WTC11 (cell line): ENCODE results near the gene ACVR1. TPM values are rescaled to one million over a fixed set of nuclear protein-coding genes. Genes with fewer than 3 reads are reported as not detected.

ENCODE experiments used
- ATAC-seq: fragments of 200-7000 bp; cut with Tn5 transposase; 2 replicates; pipeline ENCODE4 v1.10.0; 2021; ENCODE audit warnings: mild to moderate bottlenecking, moderate library complexity
- CTCF ChIA-PET: fragments of 300-600 bp; sonication (Branson Sonifier 250); formaldehyde crosslinking; loops from one replicate; lab custom pipeline; 2021; ENCODE audit warnings: antibody characterized with exemption; lab: Charles Lee
- POLR2A ChIA-PET: fragments of 350-600 bp; sonication (Branson Sonifier 250); formaldehyde crosslinking; loops from one replicate; lab custom pipeline; 2021; ENCODE audit warnings: antibody characterized with exemption; lab: Charles Lee
- DNase-seq: peaks from one replicate; pipeline ENCODE4 v3.0.0; 2021; ENCODE audit warnings: low spot score
- H3K27ac Mint-ChIP-seq: 2 replicates; pipeline ENCODE4 v1.8.0; 2021; ENCODE audit warnings: mixed read lengths
- H3K27me3 Mint-ChIP-seq: 2 replicates; pipeline ENCODE4 v1.8.0; 2021; ENCODE audit warnings: low read depth, mild to moderate bottlenecking, moderate library complexity, mixed read lengths
- H3K36me3 Mint-ChIP-seq: 2 replicates; pipeline ENCODE4 v1.8.0; 2021; ENCODE audit warnings: mixed read lengths
- H3K4me1 Mint-ChIP-seq: 2 replicates; pipeline ENCODE4 v1.8.0; 2022; ENCODE audit warnings: mixed read lengths
- H3K4me3 Mint-ChIP-seq: 2 replicates; pipeline ENCODE4 v1.8.0; 2021; ENCODE audit warnings: mild to moderate bottlenecking, moderate library complexity, mixed read lengths
- H3K9me3 Mint-ChIP-seq: 2 replicates; pipeline ENCODE4 v1.8.0; 2021; ENCODE audit warnings: mixed read lengths
- ATF1 ChIP-seq: sonication (generic); formaldehyde crosslinking; IDR thresholded peaks from 2 replicates; pipeline ENCODE4 v1.8.1; 2023; ENCODE audit warnings: mild to moderate bottlenecking, moderate library complexity, missing genetic modification reagents
- CBFB ChIP-seq: sonication (generic); formaldehyde crosslinking; IDR thresholded peaks from 2 replicates; pipeline ENCODE4 v1.8.1; 2022; ENCODE audit warnings: mild to moderate bottlenecking, low read depth, missing genetic modification reagents
- ETV6 ChIP-seq: sonication (generic); formaldehyde crosslinking; IDR thresholded peaks from 2 replicates; pipeline ENCODE4 v1.8.1; 2022; ENCODE audit warnings: mild to moderate bottlenecking, missing genetic modification reagents
- FOXJ3 ChIP-seq: sonication (generic); formaldehyde crosslinking; IDR thresholded peaks from 2 replicates; pipeline ENCODE4 v1.9.0; 2021; ENCODE audit warnings: missing genetic modification reagents, mild to moderate bottlenecking, borderline replicate concordance
- NFE2L1 ChIP-seq: sonication (generic); formaldehyde crosslinking; IDR thresholded peaks from 2 replicates; pipeline ENCODE4 v1.8.1; 2023; ENCODE audit warnings: missing genetic modification reagents
- NFYB ChIP-seq: sonication (generic); formaldehyde crosslinking; conservative IDR thresholded peaks from 2 replicates; pipeline ENCODE4 v1.8.0; 2022; ENCODE audit warnings: low read depth, missing genetic modification reagents
- SMAD3 ChIP-seq: sonication (generic); formaldehyde crosslinking; IDR thresholded peaks from 2 replicates; pipeline ENCODE4 v1.8.0; 2022; ENCODE audit warnings: missing genetic modification reagents, mild to moderate bottlenecking, borderline replicate concordance
- TEAD1 ChIP-seq: sonication (generic); formaldehyde crosslinking; IDR thresholded peaks from 2 replicates; pipeline ENCODE4 v1.8.0; 2022; ENCODE audit warnings: mild to moderate bottlenecking, missing genetic modification reagents
- ZNF232 ChIP-seq: sonication (generic); formaldehyde crosslinking; IDR thresholded peaks from 2 replicates; pipeline ENCODE4 v1.8.0; 2022; ENCODE audit warnings: mild to moderate bottlenecking, missing genetic modification reagents
- ZNF423 ChIP-seq: fragments of 250-450 bp; sonication (Bioruptor Pico); IDR thresholded peaks from 2 replicates; pipeline ENCODE4 v2.1.2; 2022; ENCODE audit warnings: mild to moderate bottlenecking, moderate library complexity
- ZNF671 ChIP-seq: fragments of 250-450 bp; sonication (Bioruptor Pico); IDR thresholded peaks from 2 replicates; pipeline ENCODE4 v1.8.0; 2021; ENCODE audit warnings: mild to moderate bottlenecking
- total RNA-seq: library from RNA; stranded (reverse); gene quantifications from 3 replicates; pipeline ENCODE4 v1.2.3, GENCODE V29; 2021
- TF ChIP-seq, protein P1 (sequence below): sonication (generic); formaldehyde crosslinking; conservative IDR thresholded peaks from 2 replicates; pipeline ENCODE4 v1.8.1; 2023; ENCODE audit warnings: mild to moderate bottlenecking, low read depth, missing genetic modification reagents, moderate library complexity
- TF ChIP-seq, protein P2 (sequence below): sonication (generic); formaldehyde crosslinking; IDR thresholded peaks from 2 replicates; pipeline ENCODE4 v1.8.1; 2023; ENCODE audit warnings: mild to moderate bottlenecking, missing genetic modification reagents, moderate library complexity
- TF ChIP-seq, protein P3 (sequence below): fragments of 250-450 bp; sonication (Bioruptor Pico); IDR thresholded peaks from 2 replicates; pipeline ENCODE4 v1.8.0; 2021; ENCODE audit warnings: mild to moderate bottlenecking
- TF ChIP-seq, protein P4 (sequence below): sonication (generic); formaldehyde crosslinking; IDR thresholded peaks from 2 replicates; pipeline ENCODE4 v1.8.1; 2022; ENCODE audit warnings: missing genetic modification reagents, borderline replicate concordance
- TF ChIP-seq, protein P5 (sequence below): sonication (generic); formaldehyde crosslinking; IDR thresholded peaks from 2 replicates; pipeline ENCODE4 v1.8.0; 2022; ENCODE audit warnings: mild to moderate bottlenecking, missing genetic modification reagents
- TF ChIP-seq, protein P6 (sequence below): sonication (generic); formaldehyde crosslinking; IDR thresholded peaks from 2 replicates; pipeline ENCODE4 v1.8.1; 2022; ENCODE audit warnings: mild to moderate bottlenecking, moderate library complexity, missing genetic modification reagents
- TF ChIP-seq, protein P7 (sequence below): fragments of 200-600 bp; IDR thresholded peaks from 2 replicates; pipeline ENCODE4 v1.8.0; 2022; ENCODE audit warnings: antibody characterized with exemption

ACVR1 gene
- total RNA-seq, 1 experiment from 2014 or later, result 19.2 TPM

DNA sequence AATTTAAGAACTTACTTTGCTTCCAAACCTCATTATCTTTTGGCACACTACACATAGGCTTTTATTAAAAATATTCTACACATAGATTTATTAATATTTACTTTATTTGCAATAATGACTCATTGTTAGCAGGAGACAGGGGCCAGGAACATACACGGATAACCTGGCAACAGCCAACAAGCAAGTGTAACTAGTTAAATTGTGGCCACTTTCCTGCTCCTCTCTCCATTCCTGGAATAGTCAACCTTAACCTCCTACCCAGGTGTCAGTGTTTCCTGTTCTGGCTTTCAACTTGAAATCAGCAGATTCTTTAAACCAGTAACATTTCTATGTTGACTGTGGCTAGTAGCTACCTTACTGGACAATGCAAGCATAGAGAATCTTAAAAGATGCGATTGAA lies 26.5 kb downstream of the ACVR1 start:
- CTCF ChIA-PET, result interaction anchor here (1.1 kb wide), 1 partner anchor 162 kb away, joined by 4 read pairs; no protein-coding TSS in a partner anchor
- POLR2A ChIA-PET, result no interaction called here
- ATAC-seq, result no peak

More for the DNA sequence above, 26.5 kb downstream of the ACVR1 start:
- H3K27ac Mint-ChIP-seq, result no peak overlapping the region
- peaks cover 30% of the 10 kb centered on the region for H3K4me1 Mint-ChIP-seq
- TF ChIP-seq SMAD3 (CRISPR knock-in tag) (no peak), ATF1 (no peak), NFE2L1 (CRISPR knock-in tag) (no peak), CBFB (no peak), ZNF671 (CRISPR knock-in tag) (no peak), TEAD1 (no peak), NFYB (no peak), ZNF232 (CRISPR knock-in tag) (no peak), ETV6 (CRISPR knock-in tag) (no peak), FOXJ3 (CRISPR knock-in tag) (no peak), ZNF423 (CRISPR knock-in tag) (no peak)
- TF ChIP-seq, protein P1, sequence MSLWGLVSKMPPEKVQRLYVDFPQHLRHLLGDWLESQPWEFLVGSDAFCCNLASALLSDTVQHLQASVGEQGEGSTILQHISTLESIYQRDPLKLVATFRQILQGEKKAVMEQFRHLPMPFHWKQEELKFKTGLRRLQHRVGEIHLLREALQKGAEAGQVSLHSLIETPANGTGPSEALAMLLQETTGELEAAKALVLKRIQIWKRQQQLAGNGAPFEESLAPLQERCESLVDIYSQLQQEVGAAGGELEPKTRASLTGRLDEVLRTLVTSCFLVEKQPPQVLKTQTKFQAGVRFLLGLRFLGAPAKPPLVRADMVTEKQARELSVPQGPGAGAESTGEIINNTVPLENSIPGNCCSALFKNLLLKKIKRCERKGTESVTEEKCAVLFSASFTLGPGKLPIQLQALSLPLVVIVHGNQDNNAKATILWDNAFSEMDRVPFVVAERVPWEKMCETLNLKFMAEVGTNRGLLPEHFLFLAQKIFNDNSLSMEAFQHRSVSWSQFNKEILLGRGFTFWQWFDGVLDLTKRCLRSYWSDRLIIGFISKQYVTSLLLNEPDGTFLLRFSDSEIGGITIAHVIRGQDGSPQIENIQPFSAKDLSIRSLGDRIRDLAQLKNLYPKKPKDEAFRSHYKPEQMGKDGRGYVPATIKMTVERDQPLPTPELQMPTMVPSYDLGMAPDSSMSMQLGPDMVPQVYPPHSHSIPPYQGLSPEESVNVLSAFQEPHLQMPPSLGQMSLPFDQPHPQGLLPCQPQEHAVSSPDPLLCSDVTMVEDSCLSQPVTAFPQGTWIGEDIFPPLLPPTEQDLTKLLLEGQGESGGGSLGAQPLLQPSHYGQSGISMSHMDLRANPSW, result no peak
- TF ChIP-seq, protein P2, sequence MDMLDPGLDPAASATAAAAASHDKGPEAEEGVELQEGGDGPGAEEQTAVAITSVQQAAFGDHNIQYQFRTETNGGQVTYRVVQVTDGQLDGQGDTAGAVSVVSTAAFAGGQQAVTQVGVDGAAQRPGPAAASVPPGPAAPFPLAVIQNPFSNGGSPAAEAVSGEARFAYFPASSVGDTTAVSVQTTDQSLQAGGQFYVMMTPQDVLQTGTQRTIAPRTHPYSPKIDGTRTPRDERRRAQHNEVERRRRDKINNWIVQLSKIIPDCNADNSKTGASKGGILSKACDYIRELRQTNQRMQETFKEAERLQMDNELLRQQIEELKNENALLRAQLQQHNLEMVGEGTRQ (CRISPR knock-in tag), result no peak
- TF ChIP-seq, protein P3, sequence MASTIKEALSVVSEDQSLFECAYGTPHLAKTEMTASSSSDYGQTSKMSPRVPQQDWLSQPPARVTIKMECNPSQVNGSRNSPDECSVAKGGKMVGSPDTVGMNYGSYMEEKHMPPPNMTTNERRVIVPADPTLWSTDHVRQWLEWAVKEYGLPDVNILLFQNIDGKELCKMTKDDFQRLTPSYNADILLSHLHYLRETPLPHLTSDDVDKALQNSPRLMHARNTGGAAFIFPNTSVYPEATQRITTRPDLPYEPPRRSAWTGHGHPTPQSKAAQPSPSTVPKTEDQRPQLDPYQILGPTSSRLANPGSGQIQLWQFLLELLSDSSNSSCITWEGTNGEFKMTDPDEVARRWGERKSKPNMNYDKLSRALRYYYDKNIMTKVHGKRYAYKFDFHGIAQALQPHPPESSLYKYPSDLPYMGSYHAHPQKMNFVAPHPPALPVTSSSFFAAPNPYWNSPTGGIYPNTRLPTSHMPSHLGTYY (CRISPR knock-in tag), result no peak
- TF ChIP-seq, protein P4, sequence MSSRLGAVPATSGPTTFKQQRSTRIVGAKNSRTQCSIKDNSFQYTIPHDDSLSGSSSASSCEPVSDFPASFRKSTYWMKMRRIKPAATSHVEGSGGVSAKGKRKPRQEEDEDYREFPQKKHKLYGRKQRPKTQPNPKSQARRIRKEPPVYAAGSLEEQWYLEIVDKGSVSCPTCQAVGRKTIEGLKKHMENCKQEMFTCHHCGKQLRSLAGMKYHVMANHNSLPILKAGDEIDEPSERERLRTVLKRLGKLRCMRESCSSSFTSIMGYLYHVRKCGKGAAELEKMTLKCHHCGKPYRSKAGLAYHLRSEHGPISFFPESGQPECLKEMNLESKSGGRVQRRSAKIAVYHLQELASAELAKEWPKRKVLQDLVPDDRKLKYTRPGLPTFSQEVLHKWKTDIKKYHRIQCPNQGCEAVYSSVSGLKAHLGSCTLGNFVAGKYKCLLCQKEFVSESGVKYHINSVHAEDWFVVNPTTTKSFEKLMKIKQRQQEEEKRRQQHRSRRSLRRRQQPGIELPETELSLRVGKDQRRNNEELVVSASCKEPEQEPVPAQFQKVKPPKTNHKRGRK (CRISPR knock-in tag), result no peak
- TF ChIP-seq, protein P5, sequence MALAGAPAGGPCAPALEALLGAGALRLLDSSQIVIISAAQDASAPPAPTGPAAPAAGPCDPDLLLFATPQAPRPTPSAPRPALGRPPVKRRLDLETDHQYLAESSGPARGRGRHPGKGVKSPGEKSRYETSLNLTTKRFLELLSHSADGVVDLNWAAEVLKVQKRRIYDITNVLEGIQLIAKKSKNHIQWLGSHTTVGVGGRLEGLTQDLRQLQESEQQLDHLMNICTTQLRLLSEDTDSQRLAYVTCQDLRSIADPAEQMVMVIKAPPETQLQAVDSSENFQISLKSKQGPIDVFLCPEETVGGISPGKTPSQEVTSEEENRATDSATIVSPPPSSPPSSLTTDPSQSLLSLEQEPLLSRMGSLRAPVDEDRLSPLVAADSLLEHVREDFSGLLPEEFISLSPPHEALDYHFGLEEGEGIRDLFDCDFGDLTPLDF, result no peak
- TF ChIP-seq, protein P6, sequence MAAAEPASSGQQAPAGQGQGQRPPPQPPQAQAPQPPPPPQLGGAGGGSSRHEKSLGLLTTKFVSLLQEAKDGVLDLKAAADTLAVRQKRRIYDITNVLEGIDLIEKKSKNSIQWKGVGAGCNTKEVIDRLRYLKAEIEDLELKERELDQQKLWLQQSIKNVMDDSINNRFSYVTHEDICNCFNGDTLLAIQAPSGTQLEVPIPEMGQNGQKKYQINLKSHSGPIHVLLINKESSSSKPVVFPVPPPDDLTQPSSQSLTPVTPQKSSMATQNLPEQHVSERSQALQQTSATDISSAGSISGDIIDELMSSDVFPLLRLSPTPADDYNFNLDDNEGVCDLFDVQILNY (CRISPR knock-in tag), result no peak
- TF ChIP-seq, protein P7, sequence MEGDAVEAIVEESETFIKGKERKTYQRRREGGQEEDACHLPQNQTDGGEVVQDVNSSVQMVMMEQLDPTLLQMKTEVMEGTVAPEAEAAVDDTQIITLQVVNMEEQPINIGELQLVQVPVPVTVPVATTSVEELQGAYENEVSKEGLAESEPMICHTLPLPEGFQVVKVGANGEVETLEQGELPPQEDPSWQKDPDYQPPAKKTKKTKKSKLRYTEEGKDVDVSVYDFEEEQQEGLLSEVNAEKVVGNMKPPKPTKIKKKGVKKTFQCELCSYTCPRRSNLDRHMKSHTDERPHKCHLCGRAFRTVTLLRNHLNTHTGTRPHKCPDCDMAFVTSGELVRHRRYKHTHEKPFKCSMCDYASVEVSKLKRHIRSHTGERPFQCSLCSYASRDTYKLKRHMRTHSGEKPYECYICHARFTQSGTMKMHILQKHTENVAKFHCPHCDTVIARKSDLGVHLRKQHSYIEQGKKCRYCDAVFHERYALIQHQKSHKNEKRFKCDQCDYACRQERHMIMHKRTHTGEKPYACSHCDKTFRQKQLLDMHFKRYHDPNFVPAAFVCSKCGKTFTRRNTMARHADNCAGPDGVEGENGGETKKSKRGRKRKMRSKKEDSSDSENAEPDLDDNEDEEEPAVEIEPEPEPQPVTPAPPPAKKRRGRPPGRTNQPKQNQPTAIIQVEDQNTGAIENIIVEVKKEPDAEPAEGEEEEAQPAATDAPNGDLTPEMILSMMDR, result no peak
- H3K9me3 Mint-ChIP-seq, result no peaks in the 10 kb centered on the region
- no peak overlapping the region for H3K4me3 Mint-ChIP-seq
- DNase-seq, result no peak
- peaks cover 2% of the 10 kb centered on the region; the same call in 1 of the 2 replicates for H3K36me3 Mint-ChIP-seq
- no peaks in the 10 kb centered on the region for H3K27me3 Mint-ChIP-seq
